ENCODE results near the gene FRMD4A. TPM values are rescaled to one million over a fixed set of nuclear protein-coding genes. Genes with fewer than 3 reads are reported as not detected.

The FRMD4A gene
- total and polyA plus RNA-seq, 2 of the 4 experiments (the other 2 are of a cell fraction) = 30.3 to 68.8 TPM

GRCh38 chr10:13644866-13645265 lies 685.9 kb downstream of the FRMD4A start:
- ATAC-seq (ENCODE audit: low read depth) (no peak), DNase-seq (no peak)
- Histone ChIP-seq H3K14ac (replicated peaks; ENCODE audit: low read depth, low read length) (no peak overlapping the region), H4K5ac (ENCODE audit: low read depth, low read length) (no peak overlapping the region), H3K56ac (ENCODE audit: extremely low read depth, insufficient read depth, low read length) (no peak overlapping the region), H3K4me1 (ENCODE audit: control insufficient read depth, insufficient read depth, low read length) (no peaks in the 10 kb centered on the region), H3K9me1 (ENCODE audit: insufficient read depth, low read length) (no peaks in the 10 kb centered on the region; the same call in 1 of the 2 replicates), H3K4ac (ENCODE audit: low read depth, low read length) (no peak overlapping the region), H2AFZ (replicated peaks; ENCODE audit: low read length, poor library complexity) (no peak overlapping the region), H2BK20ac (ENCODE audit: low read depth, low read length) (no peak overlapping the region), H3K27ac (ENCODE audit: insufficient read depth, low read length) (no peak overlapping the region), H3K4me2 (ENCODE audit: low read depth, low read length) (no peak overlapping the region), H3K36me3 (ENCODE audit: control insufficient read depth, insufficient read depth, low read length) (peaks cover 41% of the 10 kb centered on the region), H4K8ac (ENCODE audit: low read depth in 2 of 2, low read length in 2 of 2) (no peak overlapping the region), H2BK15ac (ENCODE audit: low read depth, low read length) (no peak overlapping the region), H2BK120ac (ENCODE audit: low read depth, low read length) (no peak overlapping the region), H3K9ac (ENCODE audit: low read depth, low read length) (no peak overlapping the region), H4K91ac (ENCODE audit: insufficient read depth, low read depth, low read length) (no peak overlapping the region), H3K4me3 (ENCODE audit: insufficient read depth, low read depth, low read length) (no peak overlapping the region), H4K20me1 (ENCODE audit: insufficient read depth, low read length) (no peaks in the 10 kb centered on the region; the same call in 1 of the 2 replicates), H2BK5ac (ENCODE audit: low read depth, low read length, poor library complexity, severe bottlenecking) (no peak overlapping the region), H3K27me3 (ENCODE audit: control insufficient read depth, insufficient read depth, low read length) (no peaks in the 10 kb centered on the region), H3K9me3 (ENCODE audit: control insufficient read depth, insufficient read depth, low read length) (peaks cover 16% of the 10 kb centered on the region), H3K79me1 (ENCODE audit: low read depth in 1 of 2, low read length in 2 of 2) (no peaks in the 10 kb centered on the region; a peak in 2 of 4 replicates), H2AK9ac (replicated peaks; ENCODE audit: low read depth, low read length, poor library complexity) (no peak overlapping the region), H2AK5ac (ENCODE audit: low read depth, low read length) (no peak overlapping the region), H3K18ac (ENCODE audit: low read depth, low read length) (no peak overlapping the region), H3K23ac (ENCODE audit: low read depth, low read length) (no peak overlapping the region)
- TF ChIP-seq MXI1 (IDR thresholded peaks at IDR 0.05; ENCODE audit: borderline replicate concordance, low read depth, low read length) = no peak
- no peak for TF ChIP-seq RFX5 (IDR thresholded peaks at IDR 0.05; ENCODE audit: low read depth, low read length)
- TF ChIP-seq, protein P1, sequence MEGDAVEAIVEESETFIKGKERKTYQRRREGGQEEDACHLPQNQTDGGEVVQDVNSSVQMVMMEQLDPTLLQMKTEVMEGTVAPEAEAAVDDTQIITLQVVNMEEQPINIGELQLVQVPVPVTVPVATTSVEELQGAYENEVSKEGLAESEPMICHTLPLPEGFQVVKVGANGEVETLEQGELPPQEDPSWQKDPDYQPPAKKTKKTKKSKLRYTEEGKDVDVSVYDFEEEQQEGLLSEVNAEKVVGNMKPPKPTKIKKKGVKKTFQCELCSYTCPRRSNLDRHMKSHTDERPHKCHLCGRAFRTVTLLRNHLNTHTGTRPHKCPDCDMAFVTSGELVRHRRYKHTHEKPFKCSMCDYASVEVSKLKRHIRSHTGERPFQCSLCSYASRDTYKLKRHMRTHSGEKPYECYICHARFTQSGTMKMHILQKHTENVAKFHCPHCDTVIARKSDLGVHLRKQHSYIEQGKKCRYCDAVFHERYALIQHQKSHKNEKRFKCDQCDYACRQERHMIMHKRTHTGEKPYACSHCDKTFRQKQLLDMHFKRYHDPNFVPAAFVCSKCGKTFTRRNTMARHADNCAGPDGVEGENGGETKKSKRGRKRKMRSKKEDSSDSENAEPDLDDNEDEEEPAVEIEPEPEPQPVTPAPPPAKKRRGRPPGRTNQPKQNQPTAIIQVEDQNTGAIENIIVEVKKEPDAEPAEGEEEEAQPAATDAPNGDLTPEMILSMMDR (conservative IDR thresholded peaks at IDR 0.05; ENCODE audit: low read depth, low read length) = no peak
- TF ChIP-seq BHLHE40 (IDR thresholded peaks at IDR 0.05; ENCODE audit: low read depth, low read length) = no peak
- no peak for TF ChIP-seq RAD21 (IDR thresholded peaks at IDR 0.05; ENCODE audit: low read length)
- TF ChIP-seq CHD1 (IDR thresholded peaks at IDR 0.05; ENCODE audit: low read depth, low read length) = no peak
- no peak for TF ChIP-seq MAFK (IDR thresholded peaks at IDR 0.05; ENCODE audit: low read depth, low read length)
- TF ChIP-seq MAZ (IDR thresholded peaks at IDR 0.05; ENCODE audit: borderline replicate concordance, low read depth, low read length) = no peak
- no peak for TF ChIP-seq FOS (IDR thresholded peaks at IDR 0.05; ENCODE audit: low read depth, low read length)
- TF ChIP-seq RCOR1 (IDR thresholded peaks at IDR 0.05; ENCODE audit: insufficient replicate concordance, low read length) = no peak
- no peak for TF ChIP-seq ELK1 (IDR thresholded peaks at IDR 0.05; ENCODE audit: borderline replicate concordance, low read depth, low read length)
- TF ChIP-seq POLR2A (IDR thresholded peaks at IDR 0.05; ENCODE audit: low read depth, low read length) = no peak
- TF ChIP-seq, protein P2, sequence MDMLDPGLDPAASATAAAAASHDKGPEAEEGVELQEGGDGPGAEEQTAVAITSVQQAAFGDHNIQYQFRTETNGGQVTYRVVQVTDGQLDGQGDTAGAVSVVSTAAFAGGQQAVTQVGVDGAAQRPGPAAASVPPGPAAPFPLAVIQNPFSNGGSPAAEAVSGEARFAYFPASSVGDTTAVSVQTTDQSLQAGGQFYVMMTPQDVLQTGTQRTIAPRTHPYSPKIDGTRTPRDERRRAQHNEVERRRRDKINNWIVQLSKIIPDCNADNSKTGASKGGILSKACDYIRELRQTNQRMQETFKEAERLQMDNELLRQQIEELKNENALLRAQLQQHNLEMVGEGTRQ (IDR thresholded peaks at IDR 0.05; ENCODE audit: low read depth, low read length) = no peak
- TF ChIP-seq CEBPB (IDR thresholded peaks at IDR 0.05; ENCODE audit: low read depth, low read length) = no peak
- TF ChIP-seq SMC3 (IDR thresholded peaks at IDR 0.05; ENCODE audit: low read depth, low read length) = no peak
- TF ChIP-seq NFE2L2 (IDR thresholded peaks at IDR 0.05; ENCODE audit: low read depth, low read length) = no peak
- BruUV-seq (replicated peaks) = no TSS peak
- dilution Hi-C loops (cut with HindIII; ENCODE audit: low sequenced_read_pairs, unreplicated experiment) (no loop called here), intact Hi-C loops (cut with micrococcal nuclease) (no loop called here), in situ Hi-C loops (cut with MboI; ENCODE audit: low sequenced_read_pairs) (no loop called here)
- WGBS, 2 experiments (ENCODE audit: extremely low coverage in 2 of 2, insufficient read length in 1 of 2) = 100% methylated on average over 1 of the region's 9 CpGs; no CpG with 5 or more reads in 1 of the 2 experiments
- ChIA-PET CTCF (no interaction called here), POLR2A (ENCODE audit: unreplicated experiment) (no interaction called here)

Measured in IMR-90 (cell line).